Kidney (tissue), 14 donors: ENCODE results near the gene GTSE1. TPM values are rescaled to one million over a fixed set of nuclear protein-coding genes. Genes with fewer than 3 reads are reported as not detected.

Source experiments
- DNase-seq, 5 donors: peaks; one replicate each; pipeline ENCODE4 v3.0.0-alpha.2; 2013 to 2020
- FAIRE-seq: peaks from 2 replicates; lab custom pipeline; 2012; peaks lifted over from hg19 to GRCh38; lab: Jason Lieb, UNC
- H3K27ac ChIP-seq, 2 donors: one replicate each; pipeline ENCODE4 v1.7.0; 2013; ENCODE audit warnings: low read depth in 2 of 2, low read length in 2 of 2, inconsistent platforms in 1 of 2
- H3K27me3 ChIP-seq: one replicate; pipeline ENCODE4 v1.7.1; 2013; ENCODE audit warnings: low read length, inconsistent platforms; ENCODE audit not compliant: control insufficient read depth, insufficient read depth
- H3K36me3 ChIP-seq, 3 donors: one replicate each; pipeline versions ENCODE4 v1.7.0 to v1.7.1; 2013; ENCODE audit warnings: low read length in 3 of 3, control low read depth in 1 of 3, inconsistent platforms in 1 of 3; ENCODE audit not compliant: insufficient read depth in 3 of 3, control insufficient read depth in 2 of 3
- H3K4me1 ChIP-seq, 3 donors: one replicate each; pipeline versions ENCODE4 v1.7.0 to v1.7.1; 2013; ENCODE audit warnings: low read length in 3 of 3, inconsistent platforms in 1 of 3, low read depth in 1 of 3; ENCODE audit not compliant: control insufficient read depth in 2 of 3, insufficient read depth in 2 of 3
- H3K4me3 ChIP-seq, 3 donors: one replicate each; pipeline versions ENCODE4 v1.7.0 to v1.8.1; 2013; ENCODE audit warnings: low read length in 3 of 3, control low read depth in 1 of 3, inconsistent platforms in 1 of 3
- H3K9ac ChIP-seq, 3 donors: one replicate each; pipeline versions ENCODE4 v1.7.0 to v1.7.1; 2013; ENCODE audit warnings: low read length in 3 of 3, control low read depth in 1 of 3, inconsistent platforms in 1 of 3
- H3K9me3 ChIP-seq, 3 donors: one replicate each; pipeline versions ENCODE4 v1.7.0 to v1.7.1; 2013; ENCODE audit warnings: low read length in 3 of 3, control low read depth in 1 of 3, inconsistent platforms in 1 of 3; ENCODE audit not compliant: control insufficient read depth in 2 of 3, insufficient read depth in 1 of 3
- CTCF ChIP-seq: IDR thresholded peaks from 3 replicates; pipeline ENCODE4 v1.5.1; 2012; ENCODE audit warnings: mild to moderate bottlenecking, moderate library complexity, borderline replicate concordance; ENCODE audit not compliant: insufficient read depth; ENCODE audit errors: extremely low read depth
- intact Hi-C: fragments of 100-400 bp; cut with DNase I; formaldehyde crosslinking; loops from one replicate; pipeline ENCODE4 v1.11.1; 2022
- polyA plus RNA-seq: library from polyadenylated mRNA; stranded (reverse); fragments of 350-450 nt; fragmentation: Illumina TruSeq; extraction: RNeasy Lipid Tissue Mini Kit (QIAGEN cat#74804); gene quantifications from one replicate; pipeline ENCODE4 v1.2.3, GENCODE V29; 2014; ENCODE audit warnings: low read depth, low replicate concordance; ENCODE audit not compliant: insufficient read depth
- total RNA-seq: library from RNA; stranded (reverse); fragmentation: NEBNext Ultra II Directional; extraction: Animal tissue kit (Norgen Biotek cat#: 25700); gene quantifications from one replicate; pipeline ENCODE4 v1.2.1, GENCODE V29; 2021
- donor health status: control.
- donor health status: control.
- donor health status: control.
- donor health status: control.
- donor health status: control.
- donor health status: DM: yes; HTN: yes; CAD: no.
- donor health status: Normal renal cell carcinoma (clear cell type).

GTSE1 gene
- total and polyA plus RNA-seq, 2 donors from 2014 or later, result 0.41 to 0.94 TPM

- Histone ChIP-seq H3K9me3 (no peaks in the 10 kb centered on the region), H3K4me1 (no peaks in the 10 kb centered on the region), H3K27ac (no peak overlapping the region), H3K27me3 (no peaks in the 10 kb centered on the region), H3K4me3 (no peak overlapping the region), H3K36me3 (no peaks in the 10 kb centered on the region), H3K9ac (no peak overlapping the region)
- intact Hi-C loops, result no loop called here
- FAIRE-seq (no peak), DNase-seq (no peak)
- no peak for TF ChIP-seq CTCF
These were observed 29.5 kb downstream of the GTSE1 start for GRCh38 chr22:46326066-46326680.

GRCh38 chr22:46327691-46328465 lies 31.2 kb downstream of the GTSE1 start:
- Histone ChIP-seq H3K27ac (no peak overlapping the region), H3K4me1 (no peaks in the 10 kb centered on the region), H3K36me3 (no peaks in the 10 kb centered on the region), H3K27me3 (no peaks in the 10 kb centered on the region), H3K9ac (no peak overlapping the region), H3K9me3 (no peaks in the 10 kb centered on the region), H3K4me3 (no peak overlapping the region)
- intact Hi-C loops, result no loop called here
- DNase-seq (no peak), FAIRE-seq (no peak)
- TF ChIP-seq CTCF, result no peak

GRCh38 chr22:46328797-46329196 lies 32.1 kb downstream of the GTSE1 start:
- Histone ChIP-seq H3K9me3 (no peaks in the 10 kb centered on the region), H3K4me1 (no peaks in the 10 kb centered on the region), H3K4me3 (no peak overlapping the region), H3K27ac (no peak overlapping the region), H3K27me3 (no peaks in the 10 kb centered on the region), H3K36me3 (no peaks in the 10 kb centered on the region), H3K9ac (no peak overlapping the region)
- intact Hi-C loops, result no loop called here
- TF ChIP-seq CTCF, result no peak
- DNase-seq, result peak in 1 of 5 donors; percentile 52
- FAIRE-seq, result no peak
